ENCODE measurements around the gene LMAN2L. TPM values are rescaled to one million over a fixed set of nuclear protein-coding genes. Genes with fewer than 3 reads are reported as not detected.

LMAN2L gene
- total and polyA plus RNA-seq, 2 of the 8 experiments (the other 6 are each of a cell fraction or from before 2014, with no cell fraction given): 14.3 to 17.6 TPM

DNA sequence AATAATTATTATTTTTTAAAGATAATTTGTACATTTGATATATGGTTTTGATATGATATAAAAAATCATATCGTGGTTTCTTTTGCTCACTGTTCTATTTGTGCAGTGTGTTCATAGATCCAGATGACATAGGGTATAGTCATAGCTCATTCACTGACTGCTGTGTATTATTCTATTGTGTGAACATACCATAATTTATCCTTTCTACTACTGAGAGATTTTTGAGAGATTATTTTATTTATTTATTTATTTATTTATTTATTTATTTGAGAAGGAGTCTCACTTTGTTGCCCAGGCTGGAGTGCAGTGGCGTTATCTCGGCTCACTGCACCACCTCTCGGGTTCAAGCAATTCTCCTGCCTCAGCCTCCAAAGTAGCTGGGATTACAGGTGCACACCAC lies 58.3 kb downstream of the LMAN2L start:
- TF ChIP-seq TAF7 (optimal IDR thresholded peaks at IDR 0.05; ENCODE audit: borderline replicate concordance, low read depth, low read length) (no peak), NANOG (IDR thresholded peaks at IDR 0.05; ENCODE audit: insufficient read depth, low read depth, low read length, poor library complexity, severe bottlenecking) (no peak), RXRA (IDR thresholded peaks at IDR 0.05; ENCODE audit: insufficient read depth, low read depth, low read length) (no peak), RNF2 (IDR thresholded peaks at IDR 0.05; ENCODE audit: borderline replicate concordance, low read depth, low read length, missing control alignments, poor library complexity, severe bottlenecking) (no peak), EP300 (IDR thresholded peaks at IDR 0.05; ENCODE audit: borderline replicate concordance in 1 of 2, low read depth in 2 of 2, low read length in 2 of 2) (no peak), CEBPB (IDR thresholded peaks at IDR 0.05; ENCODE audit: low read depth, low read length) (no peak), KDM1A (IDR thresholded peaks at IDR 0.05; ENCODE audit: borderline replicate concordance, low read length) (no peak)
- no peak overlapping the region for H2BK5ac ChIP-seq (ENCODE audit: low read depth, low read length)
- CTCF ChIA-PET (ENCODE audit: partially characterized antibody): interaction anchor here (1.2 kb wide), 1 partner anchor 18 kb away, joined by 3 read pairs; no protein-coding TSS in a partner anchor
- no peak overlapping the region for H3K4me2 ChIP-seq (ENCODE audit: insufficient read depth in 1 of 2, low read depth in 2 of 2, low read length in 2 of 2)
- H3K79me1 ChIP-seq (ENCODE audit: low read depth, low read length): no peaks in the 10 kb centered on the region
- H4K5ac ChIP-seq (ENCODE audit: insufficient read length, low read depth, low read length): no peak overlapping the region
- no peaks in the 10 kb centered on the region for H3K79me2 ChIP-seq (ENCODE audit: control insufficient read depth in 1 of 2, insufficient read depth in 2 of 2, low read length in 2 of 2)
- no peaks in the 10 kb centered on the region for H3K9me3 ChIP-seq (ENCODE audit: insufficient read depth in 2 of 2, low read depth in 1 of 2, low read length in 1 of 2)
- no peaks in the 10 kb centered on the region for H4K20me1 ChIP-seq (replicated peaks in 1 of 2; ENCODE audit: control insufficient read depth in 1 of 2, insufficient read depth in 2 of 2, low read length in 2 of 2)
- H3K4ac ChIP-seq (replicated peaks; ENCODE audit: insufficient read length, low read depth, low read length): no peak overlapping the region
- no peaks in the 10 kb centered on the region for H3K36me3 ChIP-seq (ENCODE audit: control insufficient read depth in 2 of 4, insufficient read depth in 4 of 4, low read length in 3 of 4)
- H3K23ac ChIP-seq (ENCODE audit: insufficient read length): no peak overlapping the region
- POLR2A ChIA-PET (ENCODE audit: partially characterized antibody): interaction anchor here (1.3 to 1.6 kb wide), 2 partner anchors 18 to 20 kb away, joined by 3 read pairs; no protein-coding TSS in a partner anchor
- H3K23me2 ChIP-seq (ENCODE audit: low read depth, low read length): no peaks in the 10 kb centered on the region
- H3K27me3 ChIP-seq (replicated peaks in 1 of 4; ENCODE audit: control insufficient read depth in 3 of 4, extremely low read depth in 1 of 4, insufficient read depth in 3 of 4, low read length in 3 of 4): no peaks in the 10 kb centered on the region
- H3K27ac ChIP-seq (ENCODE audit: low read depth, low read length): no peak overlapping the region
- no peak overlapping the region for H2BK12ac ChIP-seq (ENCODE audit: low read depth, low read length)
- no peak overlapping the region for H3K9ac ChIP-seq (replicated peaks in 1 of 4; ENCODE audit: extremely low read depth in 1 of 4, low read depth in 3 of 4, low read length in 3 of 4)
- no peak overlapping the region for H2AK5ac ChIP-seq (ENCODE audit: low read depth, low read length)
- DNase-seq (ENCODE audit: low read depth in 1 of 2, low spot score in 2 of 2) (no peak), FAIRE-seq (no peak)
- no peak overlapping the region for H2AFZ ChIP-seq (ENCODE audit: low read length)
- no peak overlapping the region for H4K91ac ChIP-seq (replicated peaks; ENCODE audit: insufficient read length, low read length)
- no peak overlapping the region for H3K14ac ChIP-seq (ENCODE audit: insufficient read length)
- H3K56ac ChIP-seq (replicated peaks; ENCODE audit: insufficient read length, low read depth, low read length): no peak overlapping the region
- H2BK15ac ChIP-seq (ENCODE audit: low read length): no peak overlapping the region
- H3K4me3 ChIP-seq (ENCODE audit: extremely low read depth in 1 of 4, insufficient read depth in 2 of 4, low read depth in 3 of 4, low read length in 4 of 4): no peak overlapping the region
- 96% methylated on average over 4 of the region's 4 CpGs; no CpG with 5 or more reads in 1 of the 2 experiments for WGBS, 2 experiments (ENCODE audit: extremely low coverage in 1 of 2, insufficient coverage in 1 of 2, insufficient read length in 1 of 2, insufficient replicate concordance in 2 of 2, low coverage in 1 of 2, low lambda C conversion rate in 2 of 2, missing lambda C conversion rate in 1 of 2)
- H3K4me1 ChIP-seq (replicated peaks in 1 of 4; ENCODE audit: control insufficient read depth in 3 of 4, insufficient read depth in 4 of 4, low read length in 3 of 4): peaks cover 0 to 6% (median under 1%) of the 10 kb centered on the region in 4 experiments; a peak in 3 of 7 replicates
- H3K18ac ChIP-seq (ENCODE audit: extremely low read depth, low read length): no peak overlapping the region
- no peak overlapping the region for H4K8ac ChIP-seq (ENCODE audit: extremely low read depth, insufficient read depth, low read length)
- H2BK120ac ChIP-seq (replicated peaks; ENCODE audit: low read depth, low read length): no peak overlapping the region
- no peak overlapping the region for H2BK20ac ChIP-seq (ENCODE audit: low read length)

Measured in H1 (cell line).